HG03354 (cell line): ENCODE measurements around the gene DYRK3.

Experiments
- ATAC-seq: cut with Tn5 transposase; IDR thresholded peaks from one replicate; pipeline ENCODE4 v1.9.1; 2021; ENCODE audit warnings: mild to moderate bottlenecking; ENCODE audit not compliant: unreplicated experiment, poor library complexity, severe bottlenecking

Gene DYRK3

DNA sequence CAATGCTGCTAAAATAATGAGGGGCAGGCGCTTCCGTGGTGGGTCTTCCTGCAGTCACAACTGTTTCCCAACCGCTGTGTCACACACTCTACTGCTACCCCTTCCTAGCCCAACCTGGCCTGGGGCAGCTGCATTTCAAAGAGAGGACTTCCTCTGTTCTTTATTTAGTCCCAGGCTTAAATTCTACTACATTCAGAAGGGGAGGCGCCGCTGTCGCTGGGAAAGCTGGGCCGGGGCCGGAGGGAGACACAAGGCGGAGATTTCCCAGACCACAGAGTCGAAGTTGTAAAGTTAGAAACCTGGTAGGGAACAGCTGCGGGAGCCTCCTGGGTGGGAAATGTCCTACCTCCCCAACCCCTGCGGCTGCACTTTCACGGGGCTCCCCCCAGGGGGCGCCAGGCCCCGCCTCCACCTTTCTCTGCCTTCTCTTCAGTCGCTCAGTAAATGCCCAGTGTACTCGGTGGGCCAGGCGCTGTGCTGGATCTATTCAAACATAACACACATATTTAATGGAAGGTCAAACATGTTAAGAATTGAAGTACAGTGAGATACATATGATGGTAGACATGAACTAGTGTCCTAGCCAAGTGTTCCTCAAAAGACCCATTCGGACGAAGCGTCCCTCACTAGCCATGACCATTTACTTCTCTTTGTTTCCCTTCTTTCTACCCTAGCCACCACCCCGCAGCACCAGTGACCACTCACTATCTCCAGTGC is 23.1 kb downstream of the DYRK3 start:
- peak; percentile 79 for ATAC-seq

DNA sequence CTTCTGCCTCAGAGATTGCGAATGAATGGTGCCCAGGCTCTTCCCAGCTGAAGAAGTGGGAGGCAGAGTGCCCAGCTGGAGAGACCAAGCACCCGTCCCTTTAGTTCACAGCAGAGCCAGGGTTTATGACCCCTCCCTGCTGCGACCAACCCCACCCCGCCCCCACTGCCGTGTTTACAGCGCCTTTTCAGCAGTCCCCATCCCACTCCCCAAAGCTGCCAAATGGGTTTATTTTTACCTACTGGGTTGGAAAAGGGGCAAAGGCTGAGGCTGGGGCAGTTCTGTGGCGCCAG is 23.6 kb downstream of the DYRK3 start:
- ATAC-seq, result no peak

DNA sequence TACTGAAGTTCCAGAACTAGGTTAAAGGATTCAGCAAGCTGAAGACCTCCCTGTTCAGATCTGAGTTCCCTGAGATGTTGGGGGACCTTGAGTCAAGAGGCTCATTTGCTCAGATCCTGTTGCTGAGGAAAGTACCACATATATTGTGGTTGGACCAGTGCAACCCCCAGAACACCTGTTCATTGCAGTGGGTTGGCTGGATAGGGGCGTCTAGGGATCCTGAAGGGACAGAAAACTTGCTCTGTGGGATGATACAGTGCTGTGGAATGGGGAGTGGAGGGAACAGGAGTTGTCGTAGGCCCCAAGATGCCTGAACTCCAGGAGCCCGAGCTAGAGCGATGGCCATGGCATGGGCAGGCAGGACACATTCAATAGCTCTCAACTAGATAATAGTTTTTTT is 24.8 kb downstream of the DYRK3 start:
- ATAC-seq, result no peak

DNA sequence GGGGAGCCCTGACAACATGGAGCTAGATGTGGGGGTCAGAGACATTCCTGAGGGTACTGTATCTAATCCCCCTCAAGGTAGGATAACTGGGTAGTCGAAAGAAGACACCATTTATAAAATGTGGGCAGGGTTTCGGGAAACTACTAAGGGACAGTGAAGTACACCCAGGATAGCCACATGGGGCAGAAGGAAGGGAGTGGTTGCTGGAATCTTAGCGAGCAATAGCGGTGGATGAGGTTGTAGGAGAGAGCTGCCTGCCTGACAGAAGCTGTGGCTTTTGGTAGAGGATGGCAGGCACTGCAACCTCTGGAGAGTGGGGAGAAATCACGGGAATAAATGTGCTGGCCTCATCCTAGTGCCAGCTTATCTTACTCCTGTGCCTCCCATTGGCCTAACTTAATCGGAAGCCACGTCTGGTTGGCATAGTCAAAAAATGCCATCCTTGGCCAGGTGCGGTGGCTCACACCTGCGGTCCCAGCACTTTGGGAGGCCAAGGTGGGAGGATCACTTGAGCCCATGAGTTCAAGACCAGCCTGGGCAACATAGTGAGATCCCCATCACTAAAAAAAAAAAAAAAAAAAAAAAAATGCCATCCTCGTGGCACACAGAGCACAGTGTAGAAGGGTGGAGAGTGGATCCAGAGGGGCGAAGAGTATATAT is 26.0 kb downstream of the DYRK3 start:
- no peak for ATAC-seq

DNA sequence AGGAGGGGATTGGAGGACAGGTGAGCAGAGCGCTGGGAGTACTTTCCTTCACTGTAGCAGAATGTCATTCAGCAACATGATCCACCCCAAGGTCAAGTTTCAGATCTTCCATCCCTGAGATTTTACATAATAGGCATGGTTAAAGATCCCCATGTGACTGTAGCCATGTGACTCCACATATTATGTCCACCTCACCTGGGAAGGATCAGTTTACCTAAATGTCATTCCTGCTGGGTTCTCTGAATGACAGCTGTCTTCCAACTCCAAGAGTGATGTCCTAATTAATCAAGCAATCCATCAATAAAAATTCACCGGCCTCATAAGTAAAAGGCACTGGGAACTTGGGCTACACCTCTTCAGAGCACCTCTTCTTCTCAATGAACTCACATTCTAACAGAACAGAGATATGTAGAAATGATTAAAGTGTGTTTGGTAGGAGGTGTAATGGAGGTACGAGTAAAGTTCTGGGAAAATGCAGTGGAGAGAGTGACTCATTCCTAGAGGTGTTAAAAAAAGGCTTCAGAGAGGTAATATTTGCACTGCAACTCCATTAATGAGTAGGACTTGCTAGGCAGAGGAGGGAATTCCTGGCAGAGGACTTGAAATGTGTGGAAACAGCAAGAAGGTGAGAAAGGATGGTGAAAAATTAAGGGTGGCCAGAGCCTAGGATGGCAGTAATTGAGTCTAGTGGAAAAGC is 27.2 kb downstream of the DYRK3 start:
- ATAC-seq, result no peak

DNA sequence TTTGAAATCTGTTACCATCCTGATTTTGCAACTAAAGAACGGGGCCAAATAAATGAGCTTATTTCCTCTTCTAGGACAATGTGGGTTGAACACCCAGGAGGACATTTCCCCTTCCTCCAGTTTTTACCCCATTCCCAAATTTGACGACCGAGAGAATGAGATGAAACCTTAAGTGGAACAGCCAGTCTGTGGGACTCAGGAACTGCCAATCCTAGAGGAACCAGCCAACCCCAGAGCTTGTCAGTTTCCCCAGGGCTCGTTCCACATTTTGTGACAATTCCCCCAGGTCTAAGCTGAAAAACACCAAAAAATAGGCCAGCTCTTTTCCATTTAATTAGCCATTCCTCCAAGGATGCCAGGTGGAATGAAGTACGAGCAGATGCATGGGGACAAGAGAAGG is 28.0 kb downstream of the DYRK3 start:
- no peak for ATAC-seq

DNA sequence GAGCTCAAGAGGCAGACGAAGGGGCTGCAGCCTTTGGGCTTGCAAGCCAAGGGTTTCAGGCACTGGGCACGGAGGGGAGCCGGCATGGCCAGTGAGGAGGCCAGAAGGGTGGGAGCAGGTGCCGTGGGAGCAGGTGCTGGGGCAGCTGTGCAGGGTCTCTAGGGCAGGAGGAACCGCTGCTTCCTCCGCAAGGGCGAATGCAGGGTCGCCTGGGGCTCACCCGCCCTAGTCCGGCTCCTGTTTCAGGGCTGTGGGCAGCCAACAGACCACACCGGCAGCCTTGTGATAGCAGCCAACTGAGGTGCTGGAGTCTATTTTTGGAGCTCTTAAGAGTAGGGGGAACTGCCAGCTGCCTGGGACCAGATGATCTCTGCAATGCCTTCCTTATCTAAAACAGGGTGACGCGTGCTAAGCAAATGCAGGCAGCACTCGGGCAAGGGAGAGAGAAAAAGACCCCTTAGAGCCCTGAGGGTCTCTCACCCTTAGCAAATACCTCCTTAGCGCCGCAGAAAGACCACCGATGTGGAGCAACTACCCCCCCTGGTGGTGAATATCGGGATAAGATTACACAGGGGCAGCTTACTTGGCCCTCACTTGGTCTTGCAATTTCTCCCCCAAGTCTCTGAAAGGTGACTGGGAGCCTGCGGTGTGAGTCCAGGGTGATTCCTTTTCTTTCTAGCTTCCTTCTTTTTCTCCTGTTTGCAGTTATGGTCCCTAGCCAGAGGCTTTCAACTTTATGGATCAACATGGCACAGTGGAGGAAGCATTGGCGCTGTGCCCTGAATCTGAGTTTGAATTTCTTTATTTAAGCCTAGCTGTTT is 28.7 kb downstream of the DYRK3 start:
- ATAC-seq, result peak; percentile 68

DNA sequence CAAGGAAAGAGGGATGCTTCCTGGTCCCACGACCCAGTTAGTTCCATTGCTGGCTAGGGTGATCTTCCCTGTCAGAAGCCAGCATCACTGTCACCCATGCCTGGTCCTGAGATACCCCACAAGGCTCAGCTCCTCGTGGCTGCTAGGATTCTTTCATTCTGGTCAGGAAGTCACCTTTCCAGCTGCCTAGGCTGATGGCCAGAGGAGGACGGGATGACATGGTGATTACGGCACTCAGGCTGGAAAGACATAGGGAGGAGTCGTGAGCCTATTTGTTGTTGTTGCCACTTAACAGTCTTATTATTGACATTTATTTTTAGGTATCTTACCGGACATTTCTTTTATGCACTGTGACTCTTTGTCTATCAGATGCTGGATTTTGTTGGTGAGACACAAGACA is 29.4 kb downstream of the DYRK3 start:
- no peak for ATAC-seq

DNA sequence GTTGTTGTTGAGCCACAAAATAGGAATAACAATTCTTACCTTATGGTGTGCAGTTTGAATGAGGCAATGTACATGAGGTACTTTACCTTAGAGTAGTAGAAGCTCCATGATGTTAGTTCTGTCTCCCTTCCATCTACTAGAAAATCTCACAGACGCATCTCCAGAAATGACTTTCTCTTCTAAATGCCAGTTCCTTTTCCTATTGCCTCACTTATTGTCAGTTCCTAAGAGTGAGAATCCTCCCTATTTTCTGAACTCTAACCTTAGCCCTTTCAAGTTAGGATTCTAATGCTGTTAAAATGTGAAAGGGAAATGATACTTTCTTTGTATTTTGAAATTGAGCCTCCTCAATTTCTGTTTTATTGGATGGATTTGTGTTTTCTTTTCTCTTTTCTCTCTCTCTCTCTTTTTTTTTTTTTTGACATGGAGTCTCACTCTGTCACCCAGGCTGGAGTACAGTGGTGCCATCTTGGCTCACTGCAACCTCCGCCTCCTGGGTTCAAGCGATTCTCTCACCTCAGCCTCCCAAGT is 30.8 kb downstream of the DYRK3 start:
- ATAC-seq, result no peak

DNA sequence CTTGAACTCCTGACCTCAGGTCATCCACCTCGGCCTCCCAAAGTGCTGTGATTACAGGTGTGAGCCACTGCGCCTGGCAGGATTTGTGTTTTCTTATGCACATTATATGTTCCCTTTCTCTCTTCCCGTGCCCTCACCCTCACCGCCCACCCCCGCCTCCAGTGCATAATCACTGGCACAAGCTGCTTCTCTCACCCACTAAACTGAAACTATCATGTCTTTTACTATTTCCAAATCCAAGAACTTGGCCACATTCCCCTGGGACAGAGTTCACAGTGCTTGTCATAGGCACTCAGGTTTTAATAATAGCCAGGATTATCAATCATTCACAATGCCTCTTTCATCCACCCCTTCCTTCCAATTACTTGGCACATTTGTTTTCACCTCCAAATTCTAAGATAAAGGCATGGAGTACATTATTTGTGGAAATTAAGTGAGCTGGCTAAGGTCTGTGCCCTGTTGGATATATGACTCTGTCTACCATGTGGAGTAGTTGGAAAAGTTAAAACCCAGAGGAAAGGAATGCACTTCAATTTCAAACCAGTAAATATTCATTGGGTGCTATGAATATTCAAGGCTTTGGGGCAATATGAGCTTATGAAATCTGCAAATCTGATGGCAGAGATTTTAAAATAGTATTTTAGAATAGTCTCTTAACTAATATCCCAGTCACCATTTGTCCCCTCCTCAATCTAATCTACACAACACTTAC is 31.8 kb downstream of the DYRK3 start:
- ATAC-seq, result no peak

DNA sequence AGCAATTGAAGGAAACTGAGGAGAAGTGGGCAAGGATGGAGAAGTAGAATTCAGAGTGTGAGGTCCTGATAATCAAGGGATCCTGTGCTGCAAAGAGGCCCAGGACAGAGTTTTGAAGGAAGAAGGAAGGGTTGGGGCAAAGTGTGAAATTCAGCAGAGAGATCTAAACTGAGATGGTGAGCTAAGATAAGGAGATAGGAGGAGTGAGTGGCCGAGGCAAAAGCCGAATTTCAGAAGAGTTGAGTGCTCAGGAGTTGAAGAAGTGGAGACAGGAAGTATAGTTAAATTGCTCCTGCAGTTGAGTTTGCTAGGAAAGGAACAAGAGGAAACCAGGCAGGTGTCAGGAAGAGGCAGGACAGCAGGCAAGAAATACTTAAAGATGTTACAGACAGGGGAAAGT is 33.0 kb downstream of the DYRK3 start:
- no peak for ATAC-seq

DNA sequence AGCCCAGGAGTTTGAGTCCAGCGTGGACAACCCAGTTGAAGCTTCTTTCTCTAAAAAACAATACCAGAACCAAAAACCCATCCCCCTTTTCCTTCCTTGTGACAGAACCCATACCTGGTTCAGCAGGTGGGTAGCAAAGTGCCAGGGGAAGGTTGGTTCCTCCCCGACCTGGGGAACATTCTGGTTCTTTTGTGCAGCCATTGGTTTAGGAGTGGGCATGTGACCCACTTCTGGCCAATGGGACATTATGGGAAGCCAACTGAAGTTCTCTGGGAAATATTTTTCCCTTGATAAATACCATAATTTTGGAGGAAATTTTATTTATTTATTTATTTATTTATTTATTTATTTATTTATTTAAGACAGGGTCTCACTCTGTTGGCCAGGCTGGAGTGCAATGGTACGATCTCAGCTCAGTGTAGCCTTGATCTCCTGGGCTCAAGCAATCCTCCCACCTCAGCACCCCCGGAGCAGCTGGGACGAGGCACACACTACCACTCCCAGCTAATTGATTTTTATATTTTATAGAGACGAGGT is 33.6 kb downstream of the DYRK3 start:
- no peak for ATAC-seq

DNA sequence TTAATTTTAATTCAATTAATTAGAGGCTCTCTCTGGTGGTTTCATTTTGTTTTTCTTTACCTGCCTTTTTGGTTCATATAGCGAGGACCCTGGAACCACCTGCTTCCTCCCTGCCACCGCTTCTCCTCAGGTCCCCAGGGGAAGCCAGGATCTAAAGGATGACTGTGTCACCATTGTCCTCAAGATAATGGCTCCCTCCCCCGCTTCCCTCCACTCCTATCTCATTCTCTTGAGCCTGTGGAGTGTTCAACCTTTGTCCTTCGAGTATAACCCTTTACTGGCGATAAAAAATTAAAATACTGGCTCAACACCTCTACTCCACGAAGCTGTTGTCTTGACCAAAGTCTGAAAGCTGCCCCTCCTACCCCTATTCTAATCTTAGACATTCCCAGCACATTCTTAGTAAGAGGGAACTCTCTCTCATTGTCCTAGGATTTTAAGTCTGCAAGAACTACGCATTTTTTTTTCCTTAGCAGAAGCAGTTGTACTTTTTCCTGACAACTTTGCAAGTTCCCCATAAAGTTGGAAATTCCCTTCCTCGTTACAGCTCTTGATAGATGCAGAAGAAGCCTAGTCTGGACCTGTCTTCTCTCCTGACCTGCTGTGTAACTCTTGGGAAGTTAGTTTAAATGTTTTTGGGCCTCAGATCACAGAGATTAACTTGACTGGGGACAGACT is 36.8 kb downstream of the DYRK3 start:
- no peak for ATAC-seq

DNA sequence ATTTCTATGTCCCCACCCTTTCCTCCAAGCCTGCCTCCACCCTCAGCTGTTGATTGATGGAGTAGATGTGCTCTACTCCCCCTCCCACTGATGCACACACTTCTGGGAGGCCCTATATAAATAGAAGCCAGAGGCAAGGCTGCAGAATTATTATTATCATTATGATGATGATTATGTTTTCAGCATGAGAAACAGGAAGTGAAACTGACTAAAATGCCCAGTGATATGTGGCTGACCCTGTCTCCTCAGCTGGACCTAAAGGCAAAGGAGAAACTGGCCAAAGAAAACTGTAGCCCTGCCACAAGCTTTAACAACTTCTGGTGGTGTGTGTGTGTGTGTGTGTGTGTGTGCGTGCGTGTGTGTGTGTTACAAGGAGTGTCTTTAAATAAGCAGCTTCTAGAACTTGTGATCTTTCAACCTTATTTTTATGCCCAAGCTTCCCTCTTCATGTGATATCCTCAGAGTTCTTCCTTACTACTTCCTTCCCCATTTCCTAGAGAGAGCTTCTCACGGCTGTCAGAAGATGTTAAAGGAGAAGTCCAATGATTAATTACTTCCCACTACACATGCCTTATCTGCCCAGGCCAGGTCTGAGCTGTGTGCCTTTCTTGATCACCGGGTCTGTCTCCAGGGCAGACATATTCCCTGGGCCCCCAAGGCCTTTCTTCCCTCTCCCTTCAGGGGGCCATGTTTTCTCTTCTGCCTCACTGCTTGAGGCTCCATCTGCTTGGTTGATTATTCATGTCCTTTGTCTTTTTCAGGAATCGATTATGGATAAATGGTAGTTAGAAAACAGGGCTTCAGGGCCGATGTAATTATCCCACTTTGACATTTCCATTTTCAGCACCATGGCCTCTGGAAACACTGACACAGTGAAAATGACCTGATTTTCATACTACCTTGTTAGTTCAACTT is 37.8 kb downstream of the DYRK3 start:
- no peak for ATAC-seq

DNA sequence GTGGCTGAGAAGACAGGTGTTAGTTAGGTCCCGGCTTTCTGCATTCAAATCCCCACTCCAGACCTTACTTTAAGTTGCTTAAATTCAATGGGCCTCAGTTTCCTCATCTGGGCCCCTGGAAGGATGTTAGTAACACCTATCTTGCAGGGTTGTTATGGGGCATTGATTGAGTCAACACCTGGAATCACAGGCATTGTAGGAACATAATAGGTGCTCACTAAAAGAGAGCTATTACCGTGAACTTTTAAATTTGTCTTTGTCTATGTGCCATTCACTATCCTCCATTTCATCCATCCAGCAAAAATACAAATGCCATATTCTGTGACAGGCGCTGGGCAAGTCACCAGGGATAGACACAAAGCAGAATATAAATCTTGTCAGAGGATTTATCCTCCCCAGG is 38.9 kb downstream of the DYRK3 start:
- no peak for ATAC-seq

DNA sequence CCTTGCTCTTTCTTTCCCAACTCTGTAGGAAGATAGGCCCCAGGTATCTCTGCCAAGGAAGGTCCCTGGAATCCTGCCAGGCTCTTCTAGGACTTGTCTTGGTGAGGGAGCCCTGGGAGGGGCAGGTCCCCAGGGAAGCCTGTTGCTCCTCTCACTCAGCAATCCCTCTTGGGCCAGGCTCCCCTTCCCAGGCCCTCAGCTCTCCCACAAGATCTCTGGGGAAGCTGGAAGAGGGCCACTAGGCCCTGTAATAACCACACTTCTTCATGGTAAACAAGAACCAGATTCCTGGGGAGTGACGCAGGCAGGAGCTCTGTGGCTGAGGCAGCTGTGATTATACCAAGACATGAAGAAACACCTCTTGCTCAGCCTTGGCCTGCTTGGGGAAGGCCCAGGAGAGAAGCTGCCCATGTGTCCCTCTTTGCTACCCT is 39.4 kb downstream of the DYRK3 start:
- no peak for ATAC-seq

DNA sequence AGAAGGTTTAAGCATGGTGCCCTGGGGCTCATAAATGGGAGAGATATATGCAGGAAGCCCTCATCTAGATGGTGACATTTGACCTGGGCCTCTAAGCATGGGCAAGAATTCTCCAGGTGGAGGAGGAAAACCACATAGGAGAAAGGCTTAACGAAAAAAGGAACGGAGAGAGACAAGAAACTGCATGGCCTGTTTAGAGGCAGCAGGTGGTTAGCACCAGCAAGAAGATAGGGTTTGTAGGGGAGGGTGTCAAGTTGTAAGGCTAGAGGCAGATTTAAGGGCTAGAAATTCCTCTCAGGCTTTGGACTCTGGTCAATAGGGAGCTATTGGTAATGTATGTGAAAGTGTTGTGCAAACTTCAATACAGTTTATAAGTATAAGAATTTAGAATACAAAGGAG is 41.2 kb downstream of the DYRK3 start:
- no peak for ATAC-seq

DNA sequence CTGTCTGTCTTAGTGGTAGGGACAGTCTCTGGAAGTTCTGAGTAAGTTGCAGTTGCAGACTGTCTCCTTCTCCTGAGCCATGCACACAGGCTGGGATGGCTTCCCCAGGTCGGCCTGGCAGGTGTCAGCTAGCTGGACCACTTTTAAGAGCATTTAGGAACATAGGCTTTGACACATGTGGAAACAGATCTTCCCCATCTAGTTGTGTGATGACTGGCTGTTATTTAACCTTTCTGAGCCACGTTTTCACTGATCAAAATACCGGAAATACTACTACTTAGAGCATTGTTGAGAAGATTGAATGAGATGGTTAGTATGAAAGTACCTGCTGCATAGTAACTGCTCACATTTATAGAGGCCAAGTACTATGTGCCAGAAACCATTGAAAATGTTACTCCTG is 43.2 kb downstream of the DYRK3 start:
- ATAC-seq, result no peak
